Measurements from ENCODE around the gene ADCY9.

- TF ChIP-seq POLR2A (IDR thresholded peaks at IDR 0.05; ENCODE audit: low read depth, low read length) = no peak
- TF ChIP-seq PAX5 (IDR thresholded peaks at IDR 0.05; ENCODE audit: insufficient read depth, low read length, severe bottlenecking) = no peak
- TF ChIP-seq SPI1 (IDR thresholded peaks at IDR 0.05; ENCODE audit: low read depth, low read length) = no peak
Measured at GRCh38 chr16:4053301-4053845, 62.9 kb downstream of the ADCY9 start.

All from GM12891 (cell line).